H1 (cell line): ENCODE data around the gene GUCY2D. TPM values are rescaled to one million over a fixed set of nuclear protein-coding genes. Genes with fewer than 3 reads are reported as not detected.

ENCODE experiments used
- polyA plus RNA-seq, 7 experiments: library from polyadenylated mRNA; depleted of rRNA in 3 of 7; stranded (reverse) in 5 of 7; unstranded in 2 of 7; fragments of >200 nt in 5 of 7; fragments of 200-250 nt in 2 of 7; gene quantifications; 1 replicate in 5 of 7; 2 replicates in 1 of 7; 4 replicates in 1 of 7; pipeline versions ENCODE4 v1.2.1 to v1.2.3, GENCODE V29; 2011 to 2013; ENCODE audit warnings: missing spikeins in 2 of 7, mixed read lengths in 2 of 7
- total RNA-seq: library from RNA; stranded (reverse); fragmentation: NEBNext Ultra II Directional; extraction: Animal tissue kit (Norgen Biotek cat#: 25700); gene quantifications from 2 replicates; pipeline ENCODE4 v1.2.1, GENCODE V29; 2021
- TF ChIP-seq, protein P1 (sequence below): IDR thresholded peaks from 2 replicates; pipeline ENCODE4 v1.6.1; 2011; ENCODE audit warnings: low read depth, mild to moderate bottlenecking, low read length; ENCODE audit not compliant: insufficient read depth

The GUCY2D gene
- total and polyA plus RNA-seq, 2 of the 8 experiments (the other 6 are each of a cell fraction or from before 2014, with no cell fraction given) = 0.20 to 0.48 TPM

DNA sequence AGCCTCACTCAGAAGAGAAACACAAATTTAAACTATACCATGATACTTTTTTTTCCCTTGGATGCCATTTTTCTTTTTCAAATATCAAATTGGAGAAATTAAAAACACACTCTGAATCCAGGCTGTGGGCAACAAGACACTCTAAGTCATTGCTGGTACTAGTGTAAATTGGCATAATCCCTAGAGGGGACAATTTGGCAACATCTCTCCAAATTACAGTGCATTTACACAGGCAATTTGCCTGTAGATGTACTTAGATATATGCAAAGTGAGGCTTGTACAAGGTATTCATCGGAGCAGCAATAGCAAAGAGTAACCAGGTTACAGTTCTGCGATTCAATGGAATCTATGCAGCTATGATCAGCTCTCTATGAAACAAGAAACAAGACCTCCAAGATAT, 6.7 kb upstream of the GUCY2D start (continued):
- TF ChIP-seq, protein P1, sequence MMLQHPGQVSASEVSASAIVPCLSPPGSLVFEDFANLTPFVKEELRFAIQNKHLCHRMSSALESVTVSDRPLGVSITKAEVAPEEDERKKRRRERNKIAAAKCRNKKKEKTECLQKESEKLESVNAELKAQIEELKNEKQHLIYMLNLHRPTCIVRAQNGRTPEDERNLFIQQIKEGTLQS = no peak
